HAP-1 (cell line): Measurements from ENCODE around the gene TLCD3B.

Experiments used
- DNase-seq, 2 experiments: peaks; one replicate each; pipeline ENCODE4 v3.0.0-alpha.2; 2016 to 2020; ENCODE audit warnings: low spot score in 2 of 2
- H3K27me3 ChIP-seq: fragments of 250-450 bp; sonication (Bioruptor Pico); 2 replicates; pipeline ENCODE4 v1.5.1; 2020; ENCODE audit warnings: low read depth, mild to moderate bottlenecking, moderate library complexity
- H3K36me3 ChIP-seq: fragments of 250-450 bp; sonication (Bioruptor Pico); replicated peaks from 2 replicates; pipeline ENCODE4 v1.5.1; 2020; ENCODE audit warnings: mild to moderate bottlenecking
- H3K4me1 ChIP-seq: fragments of 250-450 bp; sonication (Bioruptor Pico); 2 replicates; pipeline ENCODE4 v1.5.1; 2020; ENCODE audit warnings: mild to moderate bottlenecking
- H3K4me3 ChIP-seq: fragments of 250-450 bp; sonication (Bioruptor Pico); 2 replicates; pipeline ENCODE4 v1.5.1; 2020; ENCODE audit warnings: mild to moderate bottlenecking, moderate library complexity
- H3K9me3 ChIP-seq: fragments of 250-450 bp; sonication (Bioruptor Pico); 2 replicates; pipeline ENCODE4 v1.5.1; 2020; ENCODE audit warnings: mild to moderate bottlenecking, moderate library complexity
- in situ Hi-C: fragments of 300-500 bp; cut with MboI; formaldehyde crosslinking; loops from 3 replicates; pipeline ENCODE4 v1.14.3; 2020; ENCODE audit warnings: low sequenced_read_pairs, inconsistent platforms, mixed read lengths

Gene TLCD3B

GRCh38 chr16:30011714-30012504, 19.2 kb downstream of the TLCD3B start:
- Histone ChIP-seq H3K4me1 (no peaks in the 10 kb centered on the region; the same call in 1 of the 2 replicates), H3K36me3 (no peaks in the 10 kb centered on the region), H3K9me3 (no peaks in the 10 kb centered on the region), H3K27me3 (no peaks in the 10 kb centered on the region), H3K4me3 (no peak overlapping the region)
- in situ Hi-C loops = no loop called here
- DNase-seq = no peak

- H3K36me3 ChIP-seq = peaks cover 5% of the 10 kb centered on the region
- peak; percentile 21 to 80 for DNase-seq
- no peaks in the 10 kb centered on the region; the same call in 1 of the 2 replicates for H3K4me1 ChIP-seq
- in situ Hi-C loops = no loop called here
- H3K27me3 ChIP-seq = no peaks in the 10 kb centered on the region
- H3K4me3 ChIP-seq = peak within 1 kb of the TSS; percentile 35
- no peaks in the 10 kb centered on the region for H3K9me3 ChIP-seq
Observed at GRCh38 chr16:30010844-30011713, 20.0 kb downstream of the TLCD3B start, which contains the start of gene DOC2A. TSS of gene DOC2A (minus strand) at chr16:30011027. CDS start at chr16:30010222, 805 bp downstream.

- Histone ChIP-seq H3K9me3 (no peaks in the 10 kb centered on the region), H3K4me1 (no peaks in the 10 kb centered on the region; the same call in 1 of the 2 replicates), H3K27me3 (no peaks in the 10 kb centered on the region), H3K36me3 (peaks cover 9% of the 10 kb centered on the region), H3K4me3 (peak overlapping the region; percentile 35)
- DNase-seq = no peak
- in situ Hi-C loops = no loop called here
Observed at GRCh38 chr16:30009990-30010843, 20.9 kb downstream of the TLCD3B start.

- H3K9me3 ChIP-seq = no peaks in the 10 kb centered on the region
- in situ Hi-C loops = no loop called here
- no peaks in the 10 kb centered on the region; the same call in 1 of the 2 replicates for H3K4me1 ChIP-seq
- no peak overlapping the region for H3K4me3 ChIP-seq
- DNase-seq = no peak
- no peaks in the 10 kb centered on the region for H3K27me3 ChIP-seq
- peaks cover 10% of the 10 kb centered on the region for H3K36me3 ChIP-seq
Observed at GRCh38 chr16:30009085-30009862, 21.8 kb downstream of the TLCD3B start.

- no peaks in the 10 kb centered on the region; the same call in 1 of the 2 replicates for H3K4me1 ChIP-seq
- H3K27me3 ChIP-seq = no peaks in the 10 kb centered on the region
- H3K9me3 ChIP-seq = no peaks in the 10 kb centered on the region
- no peak for DNase-seq
- H3K36me3 ChIP-seq = peaks cover 19% of the 10 kb centered on the region
- in situ Hi-C loops = no loop called here
- H3K4me3 ChIP-seq = no peak overlapping the region
Observed at GRCh38 chr16:30007378-30007895, 23.6 kb downstream of the TLCD3B start.

GRCh38 chr16:30006659-30007377, 24.3 kb downstream of the TLCD3B start:
- in situ Hi-C loops = no loop called here
- no peaks in the 10 kb centered on the region for H3K9me3 ChIP-seq
- no peaks in the 10 kb centered on the region; the same call in 1 of the 2 replicates for H3K4me1 ChIP-seq
- no peak overlapping the region for H3K4me3 ChIP-seq
- peaks cover 23% of the 10 kb centered on the region for H3K36me3 ChIP-seq
- H3K27me3 ChIP-seq = no peaks in the 10 kb centered on the region
- no peak for DNase-seq

GRCh38 chr16:30006095-30006473, 25.0 kb downstream of the TLCD3B start:
- Histone ChIP-seq H3K36me3 (peaks cover 28% of the 10 kb centered on the region), H3K27me3 (no peaks in the 10 kb centered on the region), H3K4me3 (no peak overlapping the region), H3K4me1 (no peaks in the 10 kb centered on the region; the same call in 1 of the 2 replicates), H3K9me3 (no peaks in the 10 kb centered on the region)
- in situ Hi-C loops = no loop called here
- DNase-seq = no peak

- peak; percentile 29 to 66 for DNase-seq
- Histone ChIP-seq H3K9me3 (no peaks in the 10 kb centered on the region), H3K27me3 (no peaks in the 10 kb centered on the region), H3K4me3 (no peak overlapping the region), H3K4me1 (no peaks in the 10 kb centered on the region; the same call in 1 of the 2 replicates), H3K36me3 (peaks cover 34% of the 10 kb centered on the region)
- in situ Hi-C loops = no loop called here
Observed at GRCh38 chr16:30005341-30006094, 25.6 kb downstream of the TLCD3B start.

GRCh38 chr16:30004811-30005242, 26.2 kb downstream of the TLCD3B start:
- Histone ChIP-seq H3K36me3 (peaks cover 37% of the 10 kb centered on the region), H3K4me3 (no peak overlapping the region), H3K9me3 (no peaks in the 10 kb centered on the region), H3K27me3 (no peaks in the 10 kb centered on the region), H3K4me1 (no peaks in the 10 kb centered on the region)
- in situ Hi-C loops = no loop called here
- DNase-seq = no peak

GRCh38 chr16:30004424-30004776, 26.7 kb downstream of the TLCD3B start:
- no peaks in the 10 kb centered on the region for H3K27me3 ChIP-seq
- no peaks in the 10 kb centered on the region for H3K9me3 ChIP-seq
- H3K4me3 ChIP-seq = no peak overlapping the region
- in situ Hi-C loops = no loop called here
- DNase-seq = no peak
- H3K36me3 ChIP-seq = peaks cover 41% of the 10 kb centered on the region
- no peaks in the 10 kb centered on the region for H3K4me1 ChIP-seq

GRCh38 chr16:30003670-30004423, 27.2 kb downstream of the TLCD3B start:
- Histone ChIP-seq H3K4me1 (no peaks in the 10 kb centered on the region), H3K27me3 (no peaks in the 10 kb centered on the region), H3K36me3 (peaks cover 41% of the 10 kb centered on the region), H3K9me3 (no peaks in the 10 kb centered on the region), H3K4me3 (no peak overlapping the region)
- in situ Hi-C loops = no loop called here
- no peak for DNase-seq
